Metanephros (tissue), 1 donor: Measurements from ENCODE around the gene NTMT1. TPM values are rescaled to one million over a fixed set of nuclear protein-coding genes. Genes with fewer than 3 reads are reported as not detected.

Experiments
- total RNA-seq: library from RNA; depleted of rRNA; stranded (reverse); fragments of >200 nt; gene quantifications from one replicate; pipeline ENCODE4 v1.2.3, GENCODE V29; 2014

The NTMT1 gene
- total RNA-seq: 26.6 TPM

GRCh38 chr9:129626079-129626624, at the start of gene NTMT1:
TSS of gene NTMT1 (plus strand) at chr9:129626163. CDS start at chr9:129632704, 6,541 bp downstream.

GRCh38 chr9:129620669-129621295, 5.2 kb upstream of the NTMT1 start, which contains the start of gene C9orf50:
TSS of gene C9orf50 (minus strand) at chr9:129621101. CDS start at chr9:129620574, 527 bp downstream.

GRCh38 chr9:129641750-129642585, 16.0 kb downstream of the NTMT1 start, which contains the start of gene ASB6:
TSS of gene ASB6 (minus strand) at chr9:129642151. CDS start at chr9:129641999, 152 bp downstream.

GRCh38 chr9:129665389-129665775, 39.4 kb downstream of the NTMT1 start, which contains the start of gene PRRX2:
TSS of gene PRRX2 (plus strand) at chr9:129665647. CDS start at chr9:129665868, 221 bp downstream.

Other genes with a start within 250 kb of the NTMT1 start
- 0.70 TPM for gene C9orf50, start 5.1 kb upstream of the NTMT1 start, total RNA-seq
- gene ASB6, start 16.0 kb downstream of the NTMT1 start, total RNA-seq: 17.9 TPM
- gene PRRX2, start 39.5 kb downstream of the NTMT1 start, total RNA-seq: 2.1 TPM
- 9.1 TPM for gene PTGES, start 126.9 kb downstream of the NTMT1 start, total RNA-seq
- gene TOR1B, start 177.0 kb downstream of the NTMT1 start, total RNA-seq: 21.1 TPM
- gene TOR1A, start 198.0 kb downstream of the NTMT1 start, total RNA-seq: 29.4 TPM
- gene C9orf78, start 209.1 kb downstream of the NTMT1 start, total RNA-seq: 36.3 TPM
- gene USP20, start 209.3 kb downstream of the NTMT1 start, total RNA-seq: 31.2 TPM